HUES64 (cell line): ENCODE data around the gene KICS2.

Experiments
- H3K27ac ChIP-seq: 2 replicates; pipeline ENCODE4 v1.7.0; 2013; ENCODE audit warnings: low read depth, low read length, inconsistent platforms
- H3K27me3 ChIP-seq: 2 replicates; pipeline ENCODE4 v1.6.1; 2013; ENCODE audit warnings: mild to moderate bottlenecking, low read length; ENCODE audit not compliant: insufficient read depth
- H3K36me3 ChIP-seq: 2 replicates; pipeline ENCODE4 v1.6.1; 2013; ENCODE audit warnings: mild to moderate bottlenecking, low read length; ENCODE audit not compliant: insufficient read depth
- H3K4me1 ChIP-seq: 2 replicates; pipeline ENCODE4 v1.6.1; 2013; ENCODE audit warnings: mild to moderate bottlenecking, low read length, moderate library complexity; ENCODE audit not compliant: insufficient read depth
- H3K4me3 ChIP-seq: 2 replicates; pipeline ENCODE4 v1.5.1; 2013; ENCODE audit warnings: mild to moderate bottlenecking, low read length, moderate library complexity
- H3K9ac ChIP-seq: 2 replicates; pipeline ENCODE4 v1.6.1; 2013; ENCODE audit warnings: mild to moderate bottlenecking, low read depth, low read length
- H3K9me3 ChIP-seq: 2 replicates; pipeline ENCODE4 v1.6.1; 2013; ENCODE audit warnings: low read depth, low read length; ENCODE audit not compliant: insufficient read depth
- WGBS: fragments of 150-250, 120-280 bp; methylation state at CpG from one replicate; pipeline ENCODE4 v1.1.7; 2013; ENCODE audit warnings: missing lambda C conversion rate; 5-methylcytosine and 5-hydroxymethylcytosine counted together

Gene KICS2

DNA sequence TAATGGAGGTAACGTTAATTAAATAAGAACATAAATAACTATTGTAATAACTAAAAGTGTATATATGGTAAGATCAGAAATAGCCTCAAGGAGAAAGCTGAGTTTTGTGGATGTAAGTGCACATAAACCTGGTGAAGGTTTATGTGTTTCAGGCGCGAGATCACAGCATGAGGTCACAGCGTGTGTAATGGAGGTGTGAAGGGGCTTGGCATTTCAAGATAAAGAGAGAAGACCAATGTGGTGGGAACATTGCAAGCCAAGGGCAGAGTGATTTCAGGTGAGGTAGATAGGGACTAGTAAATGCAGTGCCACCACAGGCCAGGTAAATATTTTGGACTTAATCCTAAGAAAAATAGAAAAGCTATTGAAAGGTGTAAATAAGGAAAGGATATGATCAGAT lies 21.7 kb upstream of the KICS2 start:
- 56% methylated on average over 3 of the region's 4 CpGs for WGBS
- H3K9me3 ChIP-seq = no peaks in the 10 kb centered on the region
- no peaks in the 10 kb centered on the region for H3K27me3 ChIP-seq
- H3K4me1 ChIP-seq = no peaks in the 10 kb centered on the region
- H3K4me3 ChIP-seq = no peak overlapping the region
- H3K9ac ChIP-seq = no peak overlapping the region
- H3K36me3 ChIP-seq = no peaks in the 10 kb centered on the region
- H3K27ac ChIP-seq = no peak overlapping the region

DNA sequence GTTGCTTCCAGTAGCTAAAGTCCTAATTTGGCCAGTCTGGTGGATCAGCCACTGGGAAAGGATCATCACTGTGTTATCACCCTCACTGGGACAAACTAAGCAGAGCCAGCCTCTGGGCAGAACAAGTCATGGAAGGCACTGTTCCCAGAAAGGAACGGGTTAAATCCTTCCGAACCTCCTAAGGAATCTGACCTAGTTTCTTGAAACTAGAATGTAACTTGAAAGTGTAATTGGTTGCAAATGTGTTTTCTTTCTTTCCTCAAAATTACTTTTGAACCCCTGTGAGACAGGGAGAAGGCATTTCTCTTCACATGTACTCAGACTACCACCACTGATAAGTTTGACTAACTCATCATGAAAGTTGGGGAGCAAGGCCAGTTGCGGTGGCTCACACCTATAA lies 18.7 kb upstream of the KICS2 start:
- H3K9ac ChIP-seq = no peak overlapping the region
- no peaks in the 10 kb centered on the region for H3K9me3 ChIP-seq
- no peak overlapping the region for H3K4me3 ChIP-seq
- H3K27me3 ChIP-seq = no peaks in the 10 kb centered on the region
- H3K4me1 ChIP-seq = no peaks in the 10 kb centered on the region
- no peak overlapping the region for H3K27ac ChIP-seq
- 93% methylated on average over 3 of the region's 3 CpGs for WGBS
- no peaks in the 10 kb centered on the region for H3K36me3 ChIP-seq

DNA sequence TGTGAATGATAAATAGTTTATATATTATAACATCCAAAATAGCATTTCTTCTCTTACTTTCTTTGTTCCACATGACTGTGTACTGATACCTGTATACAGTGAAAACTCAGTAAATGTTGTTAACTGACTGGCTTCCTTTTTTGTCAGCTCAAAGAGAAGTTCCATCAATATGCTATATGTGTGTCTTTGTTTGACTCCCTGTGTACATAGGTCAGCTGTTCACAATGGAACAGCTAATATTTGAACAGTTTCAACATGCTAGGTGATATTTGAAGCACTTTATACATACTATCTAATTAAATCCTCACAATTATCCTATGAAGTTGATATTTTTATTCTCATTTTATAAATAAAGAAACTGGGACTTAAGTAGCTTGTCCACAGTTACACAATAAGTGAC lies 15.3 kb upstream of the KICS2 start:
- Histone ChIP-seq H3K9me3 (no peaks in the 10 kb centered on the region), H3K4me1 (no peaks in the 10 kb centered on the region), H3K9ac (no peak overlapping the region), H3K4me3 (no peak overlapping the region), H3K27ac (no peak overlapping the region), H3K27me3 (no peaks in the 10 kb centered on the region), H3K36me3 (no peaks in the 10 kb centered on the region)

DNA sequence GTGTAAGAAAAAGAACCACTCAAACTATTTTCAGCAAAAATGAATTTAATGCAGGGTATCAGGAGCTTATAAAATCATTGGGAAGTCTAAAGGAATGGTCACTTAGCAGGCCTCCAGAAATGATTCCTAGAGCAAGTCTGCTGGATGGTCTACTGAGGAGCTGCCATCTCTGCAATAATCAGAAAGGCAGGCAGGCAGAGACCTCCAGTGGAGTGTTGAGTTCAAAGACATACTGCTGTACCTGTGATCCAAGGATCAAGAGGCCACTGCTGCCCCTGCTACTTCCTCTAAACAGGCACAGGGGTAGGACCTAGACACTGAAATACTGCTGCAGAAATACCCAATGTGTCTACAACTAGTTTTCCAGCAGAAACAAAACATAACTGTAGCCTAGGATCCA lies 14.5 kb upstream of the KICS2 start:
- H3K4me1 ChIP-seq = no peaks in the 10 kb centered on the region
- H3K9ac ChIP-seq = no peak overlapping the region
- H3K9me3 ChIP-seq = no peaks in the 10 kb centered on the region
- H3K27me3 ChIP-seq = no peaks in the 10 kb centered on the region
- no peak overlapping the region for H3K4me3 ChIP-seq
- no peak overlapping the region for H3K27ac ChIP-seq
- no peaks in the 10 kb centered on the region for H3K36me3 ChIP-seq

DNA sequence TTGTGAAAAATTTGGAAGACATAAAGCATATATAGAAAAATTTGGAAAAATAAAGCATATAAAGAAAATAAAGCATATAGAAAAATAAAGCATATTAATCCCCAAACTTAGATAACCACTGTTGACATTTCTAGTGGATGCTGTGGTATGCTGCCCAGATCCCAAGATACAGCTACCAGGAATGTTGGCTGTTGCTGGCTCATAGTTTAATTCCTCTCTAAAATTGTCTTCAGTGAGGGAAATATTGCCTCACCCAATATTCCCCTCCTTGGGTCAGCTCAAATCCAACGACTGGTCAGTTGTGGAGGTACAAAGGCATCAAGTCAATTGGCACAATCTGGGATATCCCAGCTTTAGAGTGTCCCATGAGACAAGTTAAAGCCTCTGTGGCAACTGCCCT lies 10.1 kb upstream of the KICS2 start:
- no peaks in the 10 kb centered on the region for H3K36me3 ChIP-seq
- H3K4me3 ChIP-seq = no peak overlapping the region
- H3K27me3 ChIP-seq = no peaks in the 10 kb centered on the region
- WGBS = 88% methylated on average over 1 of the region's 1 CpG
- H3K9ac ChIP-seq = no peak overlapping the region
- H3K4me1 ChIP-seq = no peaks in the 10 kb centered on the region
- H3K27ac ChIP-seq = no peak overlapping the region
- 0 out of 2 replicates have a peak, but pooled peaks cover 2% of the 10 kb centered on the region for H3K9me3 ChIP-seq

DNA sequence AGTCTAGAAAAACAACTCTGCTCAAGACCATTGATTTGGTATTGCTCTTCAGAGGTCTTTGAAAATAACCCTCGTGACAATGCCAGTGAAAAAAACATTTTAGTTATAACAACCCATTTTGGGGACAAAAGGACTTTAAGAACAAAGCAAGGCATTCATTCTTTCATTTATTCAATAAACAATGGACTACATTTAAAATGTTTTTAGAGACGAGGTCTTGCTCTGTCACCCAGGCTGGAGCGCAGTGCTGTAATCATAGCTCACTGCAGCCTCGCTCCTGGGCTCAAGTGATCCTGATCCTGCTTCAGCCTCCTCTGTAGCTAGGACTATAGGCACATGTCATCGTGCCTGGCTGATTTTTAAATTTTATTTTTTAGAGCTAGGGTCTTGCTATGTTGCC lies 7.7 kb upstream of the KICS2 start:
- Histone ChIP-seq H3K4me1 (no peaks in the 10 kb centered on the region), H3K36me3 (no peaks in the 10 kb centered on the region), H3K9ac (no peak overlapping the region), H3K27ac (no peak overlapping the region), H3K9me3 (0 out of 2 replicates have a peak, but pooled peaks cover 2% of the 10 kb centered on the region), H3K27me3 (no peaks in the 10 kb centered on the region), H3K4me3 (no peak overlapping the region)
- WGBS = 94% methylated on average over 5 of the region's 5 CpGs

DNA sequence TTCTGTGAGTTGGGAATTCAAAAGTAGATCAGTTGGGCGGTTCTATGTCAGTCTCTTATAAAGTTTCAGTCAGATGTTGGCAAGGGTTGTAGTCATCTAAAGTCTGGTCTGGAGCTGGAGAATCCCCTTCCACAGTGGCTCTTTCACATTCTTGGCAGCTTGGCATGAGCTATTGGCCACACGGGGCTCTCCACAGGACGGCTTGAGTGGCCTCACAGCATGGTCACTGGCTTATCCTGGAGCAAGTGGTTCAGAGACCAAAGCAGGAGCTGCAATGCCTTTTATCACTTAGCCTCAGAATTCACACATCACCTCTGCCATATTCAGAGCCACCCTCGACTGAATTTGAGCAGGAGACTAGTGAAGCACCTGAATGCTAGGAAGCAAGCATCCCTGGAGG lies 7.1 kb upstream of the KICS2 start:
- no peak overlapping the region for H3K9ac ChIP-seq
- H3K4me3 ChIP-seq = no peak overlapping the region
- H3K27me3 ChIP-seq = no peaks in the 10 kb centered on the region
- no peak overlapping the region for H3K27ac ChIP-seq
- 50% methylated on average over 4 of the region's 4 CpGs for WGBS
- H3K36me3 ChIP-seq = no peaks in the 10 kb centered on the region
- no peaks in the 10 kb centered on the region for H3K4me1 ChIP-seq
- 0 out of 2 replicates have a peak, but pooled peaks cover 2% of the 10 kb centered on the region for H3K9me3 ChIP-seq

DNA sequence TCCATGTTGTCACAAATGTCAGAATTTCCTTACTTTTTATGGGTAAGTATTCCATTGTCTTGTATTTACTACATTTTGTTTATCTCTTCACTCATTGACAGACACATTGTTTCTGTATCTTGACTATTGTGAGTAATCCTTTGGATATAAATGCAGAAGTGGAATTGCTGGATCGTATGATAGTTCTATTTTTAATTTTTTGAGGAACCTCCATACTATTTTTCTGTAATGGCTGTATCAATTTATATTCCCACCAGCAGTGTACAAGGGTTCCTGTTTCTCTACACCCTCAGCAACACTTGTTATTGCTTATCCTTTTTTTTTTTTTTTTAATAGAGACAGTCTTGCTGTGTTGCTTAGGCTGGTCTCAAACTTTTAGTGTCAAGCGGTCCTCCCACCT lies 3.5 kb upstream of the KICS2 start:
- Histone ChIP-seq H3K27me3 (no peaks in the 10 kb centered on the region), H3K9me3 (0 out of 2 replicates have a peak, but pooled peaks cover 2% of the 10 kb centered on the region), H3K4me3 (no peak overlapping the region), H3K9ac (no peak overlapping the region), H3K36me3 (no peaks in the 10 kb centered on the region), H3K27ac (no peak overlapping the region), H3K4me1 (peaks cover 9% of the 10 kb centered on the region)
- 63% methylated on average over 1 of the region's 2 CpGs for WGBS

DNA sequence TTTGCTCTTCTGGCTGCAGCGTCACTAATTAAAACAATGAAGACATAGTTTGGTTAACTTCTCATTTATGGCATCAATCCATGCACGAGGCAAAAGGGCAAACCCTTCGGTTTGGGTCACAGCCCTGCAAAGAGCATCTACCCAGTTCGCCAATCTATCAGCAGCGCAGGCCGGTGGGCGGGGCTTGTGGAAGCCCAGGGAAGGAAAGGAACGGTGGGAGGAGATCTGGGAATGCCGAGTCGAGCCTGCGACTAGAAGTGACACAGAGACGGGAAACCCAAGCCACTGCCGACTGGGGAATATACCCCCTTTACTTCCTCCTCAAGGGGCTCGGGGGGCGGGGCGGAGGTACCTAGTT lies 466 bp downstream of the KICS2 start:
- Histone ChIP-seq H3K27me3 (no peaks in the 10 kb centered on the region), H3K4me3 (peak overlapping the region; percentile 87), H3K36me3 (no peaks in the 10 kb centered on the region), H3K9me3 (no peaks in the 10 kb centered on the region), H3K27ac (peak overlapping the region; percentile 88), H3K9ac (peak overlapping the region; percentile 91), H3K4me1 (peaks cover 35% of the 10 kb centered on the region)
- under 1% methylated on average over 16 of the region's 16 CpGs for WGBS

DNA sequence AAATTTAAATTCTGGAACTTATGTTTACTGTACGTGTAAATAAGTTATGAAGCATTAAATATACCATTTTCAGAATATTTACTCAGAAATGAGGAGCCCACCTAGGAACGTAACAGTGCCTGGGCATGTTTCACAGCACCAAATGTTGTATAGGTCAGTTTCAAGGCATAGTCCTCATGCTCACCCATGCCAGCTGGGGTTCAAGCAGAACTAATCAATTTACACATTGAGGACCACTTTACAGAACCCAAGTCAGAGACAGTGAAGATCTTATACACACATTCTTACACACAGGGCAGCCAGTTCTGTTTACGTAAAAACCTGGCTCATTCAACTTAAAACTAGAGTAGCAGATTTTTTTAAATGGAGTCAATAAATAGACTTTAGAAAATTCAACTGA lies 2.0 kb downstream of the KICS2 start:
- H3K27ac ChIP-seq = no peak overlapping the region
- H3K27me3 ChIP-seq = no peaks in the 10 kb centered on the region
- H3K9ac ChIP-seq = peak overlapping the region; percentile 25; the same call in 1 of the 2 replicates
- no peak overlapping the region for H3K4me3 ChIP-seq
- peaks cover 35% of the 10 kb centered on the region for H3K4me1 ChIP-seq
- 84% methylated on average over 2 of the region's 3 CpGs for WGBS
- peaks cover 3% of the 10 kb centered on the region; the same call in 1 of the 2 replicates for H3K36me3 ChIP-seq
- H3K9me3 ChIP-seq = no peaks in the 10 kb centered on the region

DNA sequence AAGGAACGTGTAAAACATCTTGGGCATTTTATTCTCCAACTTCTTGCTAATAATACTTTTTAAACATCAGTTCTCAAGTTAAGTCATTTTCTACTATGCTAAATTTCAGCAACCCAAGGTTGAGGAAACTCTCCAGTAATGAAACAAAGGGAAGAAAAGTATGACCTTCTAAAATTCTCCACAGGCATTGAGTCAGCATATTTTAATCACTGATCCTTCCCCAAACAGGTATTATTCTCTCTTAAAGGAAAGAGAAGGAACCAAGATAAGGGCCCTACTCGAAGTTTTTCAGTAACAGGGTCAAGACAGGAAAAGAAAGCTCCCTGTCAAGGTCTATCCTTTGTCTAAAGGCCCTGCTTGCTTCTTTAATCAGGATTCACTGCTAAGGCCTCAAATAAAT lies 3.0 kb downstream of the KICS2 start:
- WGBS = 79% methylated on average over 2 of the region's 2 CpGs
- Histone ChIP-seq H3K4me3 (no peak overlapping the region), H3K9ac (no peak overlapping the region), H3K4me1 (peaks cover 35% of the 10 kb centered on the region), H3K27me3 (no peaks in the 10 kb centered on the region), H3K36me3 (peaks cover 6% of the 10 kb centered on the region; the same call in 1 of the 2 replicates), H3K27ac (peak overlapping the region; percentile 56), H3K9me3 (no peaks in the 10 kb centered on the region)

DNA sequence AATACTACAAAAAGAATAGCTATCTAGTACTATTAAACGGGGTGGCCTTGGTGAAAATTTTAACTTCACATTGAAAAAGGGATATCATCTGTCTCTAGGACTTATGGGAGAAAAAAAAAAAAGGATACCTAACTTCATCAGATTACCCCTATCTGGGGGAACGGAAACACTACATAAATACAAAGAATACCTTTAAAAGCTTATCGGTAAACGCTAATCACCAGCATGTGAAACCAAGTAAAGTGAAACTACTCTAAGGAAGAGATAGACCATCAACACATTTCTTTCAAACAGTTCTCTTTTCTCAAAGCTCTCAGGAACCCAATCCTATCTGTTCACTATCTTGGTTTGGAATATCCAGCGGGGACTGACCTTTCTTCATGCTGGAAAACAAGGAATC lies 3.5 kb downstream of the KICS2 start:
- H3K9me3 ChIP-seq = no peaks in the 10 kb centered on the region
- H3K27me3 ChIP-seq = no peaks in the 10 kb centered on the region
- H3K9ac ChIP-seq = no peak overlapping the region
- H3K4me3 ChIP-seq = no peak overlapping the region
- H3K36me3 ChIP-seq = peaks cover 6% of the 10 kb centered on the region; the same call in 1 of the 2 replicates
- WGBS = 90% methylated on average over 5 of the region's 5 CpGs
- H3K27ac ChIP-seq = peak overlapping the region; percentile 56; the same call in 1 of the 2 replicates
- peaks cover 35% of the 10 kb centered on the region for H3K4me1 ChIP-seq
